ENCODE measurements around the gene MRPS7. TPM values are rescaled to one million over a fixed set of nuclear protein-coding genes. Genes with fewer than 3 reads are reported as not detected.

The MRPS7 gene
- total RNA-seq, 1 experiment from 2014 or later = 94.7 TPM

DNA sequence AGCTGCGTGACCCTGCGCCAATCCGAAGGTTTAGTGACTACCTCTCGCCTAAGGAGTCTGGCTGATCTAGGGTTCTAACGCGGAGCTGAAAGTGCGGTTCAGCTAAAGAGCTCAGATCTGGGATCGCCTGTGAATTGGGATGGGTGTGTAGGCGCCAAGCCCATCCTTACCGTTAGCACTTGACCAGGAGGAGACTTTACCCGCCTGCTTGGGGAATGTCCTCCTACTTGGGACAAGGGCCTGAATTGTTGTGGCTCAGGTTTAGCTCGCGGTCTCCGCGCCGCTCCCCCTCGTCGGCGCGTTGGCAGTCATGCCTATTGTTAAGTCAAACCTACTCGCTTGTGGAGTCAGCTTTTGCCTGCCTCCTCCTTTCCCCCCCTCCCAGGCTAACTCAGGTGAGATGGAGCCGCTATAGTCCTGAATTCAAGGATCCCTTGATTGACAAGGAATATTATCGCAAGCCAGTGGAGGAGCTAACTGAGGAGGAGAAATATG lies 480 bp downstream of the MRPS7 start:
- peak; percentile 21 for ATAC-seq
- DNase-seq (ENCODE audit: low spot score) = no peak
- Mint-ChIP-seq H3K4me3 (peak overlapping the region; percentile 98), H3K27ac (peak overlapping the region; percentile 100), H3K9me3 (no peaks in the 10 kb centered on the region), H3K36me3 (peaks cover 40% of the 10 kb centered on the region), H3K27me3 (ENCODE audit: low read depth) (no peaks in the 10 kb centered on the region), H3K4me1 (peaks cover 26% of the 10 kb centered on the region)
- TF ChIP-seq, protein P1, sequence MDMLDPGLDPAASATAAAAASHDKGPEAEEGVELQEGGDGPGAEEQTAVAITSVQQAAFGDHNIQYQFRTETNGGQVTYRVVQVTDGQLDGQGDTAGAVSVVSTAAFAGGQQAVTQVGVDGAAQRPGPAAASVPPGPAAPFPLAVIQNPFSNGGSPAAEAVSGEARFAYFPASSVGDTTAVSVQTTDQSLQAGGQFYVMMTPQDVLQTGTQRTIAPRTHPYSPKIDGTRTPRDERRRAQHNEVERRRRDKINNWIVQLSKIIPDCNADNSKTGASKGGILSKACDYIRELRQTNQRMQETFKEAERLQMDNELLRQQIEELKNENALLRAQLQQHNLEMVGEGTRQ (CRISPR knock-in tag; IDR thresholded peaks at IDR 0.05) = no peak
- TF ChIP-seq ZNF423 (CRISPR knock-in tag; IDR thresholded peaks at IDR 0.05) (no peak), ZNF532 (CRISPR knock-in tag; IDR thresholded peaks at IDR 0.05; ENCODE audit: borderline replicate concordance) (no peak), CREM (CRISPR knock-in tag; IDR thresholded peaks at IDR 0.05) (0 out of 2 replicates have a peak, but pooled peaks have one; percentile 20), ERG (CRISPR knock-in tag; IDR thresholded peaks at IDR 0.05) (no peak), NFE2L1 (CRISPR knock-in tag; IDR thresholded peaks at IDR 0.05) (0 out of 2 replicates have a peak, but pooled peaks have one; percentile 66)
- ChIA-PET POLR2A (interaction anchor here (1.0 to 2.6 kb wide), 6 partner anchors 9 to 220 kb away, joined by 3 to 17 read pairs (median 6); partner anchors contain the start of genes MIF4GD and SLC25A19), CTCF (interaction anchor here (0.7 to 4.8 kb wide), 17 partner anchors 9 to 502 kb away, joined by 3 to 96 read pairs (median 4); partner anchors contain the start of genes GRB2, MIF4GD, SLC25A19 and TSEN54)

DNA sequence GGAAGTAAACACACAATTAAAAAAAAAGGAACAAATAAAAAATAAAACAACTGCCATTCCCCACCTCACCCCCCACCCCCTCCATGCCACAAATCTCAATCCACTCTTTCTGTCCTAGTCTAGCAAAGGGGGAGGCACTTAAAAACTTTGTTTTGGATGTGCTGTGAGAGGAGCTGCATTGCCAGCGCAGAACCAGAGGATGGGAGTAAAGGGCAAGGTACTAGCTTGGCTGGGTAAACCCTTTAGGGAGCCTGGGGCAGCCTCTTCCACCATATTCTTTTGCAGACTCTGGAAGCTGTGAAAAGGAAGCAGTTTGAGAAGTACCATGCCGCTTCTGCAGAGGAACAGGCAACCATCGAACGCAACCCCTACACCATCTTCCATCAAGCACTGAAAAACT lies 1.4 kb downstream of the MRPS7 start:
- peak overlapping the region; percentile 98 for H3K4me3 Mint-ChIP-seq
- no peaks in the 10 kb centered on the region for H3K27me3 Mint-ChIP-seq (ENCODE audit: low read depth)
- ATAC-seq = no peak
- H3K9me3 Mint-ChIP-seq = no peaks in the 10 kb centered on the region
- peaks cover 40% of the 10 kb centered on the region for H3K36me3 Mint-ChIP-seq
- H3K4me1 Mint-ChIP-seq = peaks cover 32% of the 10 kb centered on the region
- DNase-seq (ENCODE audit: low spot score) = no peak
- peak overlapping the region; percentile 100; the same call in 1 of the 2 replicates for H3K27ac Mint-ChIP-seq
- ChIA-PET CTCF (interaction anchor here (0.7 to 4.8 kb wide), 6 partner anchors 8 to 205 kb away, joined by 3 to 96 read pairs (median 14); partner anchors contain the start of genes MIF4GD and SLC25A19), POLR2A (interaction anchor here (0.5 to 2.2 kb wide), 2 partner anchors 26 to 167 kb away, joined by 7 to 10 read pairs; partner anchors contain the start of gene SLC25A19)
- TF ChIP-seq NR2C2 (CRISPR knock-in tag; IDR thresholded peaks at IDR 0.05) = no peak
- no peak for TF ChIP-seq ZNF281 (CRISPR knock-in tag; IDR thresholded peaks at IDR 0.05)
- TF ChIP-seq IRF1 (CRISPR knock-in tag; IDR thresholded peaks at IDR 0.05) = no peak
- no peak for TF ChIP-seq SMAD4 (CRISPR knock-in tag; IDR thresholded peaks at IDR 0.05)
- TF ChIP-seq SMAD3 (CRISPR knock-in tag; IDR thresholded peaks at IDR 0.05; ENCODE audit: borderline replicate concordance) = no peak
- no peak for TF ChIP-seq FOXK1 (CRISPR knock-in tag; IDR thresholded peaks at IDR 0.05)
- no peak for TF ChIP-seq ZNF532 (CRISPR knock-in tag; IDR thresholded peaks at IDR 0.05; ENCODE audit: borderline replicate concordance)
- no peak for TF ChIP-seq JUN (CRISPR knock-in tag; IDR thresholded peaks at IDR 0.05)
- no peak for TF ChIP-seq AR (CRISPR knock-in tag; IDR thresholded peaks at IDR 0.05)
- no peak for TF ChIP-seq ZNF138 (CRISPR knock-in tag; conservative IDR thresholded peaks at IDR 0.05)
- no peak for TF ChIP-seq EMX1 (CRISPR knock-in tag; IDR thresholded peaks at IDR 0.05)
